HEK293 (cell line): ENCODE results near the gene HEBP1.

Experiments
- HOXA7 ChIP-seq: sonication (generic); formaldehyde crosslinking; IDR thresholded peaks from 2 replicates; pipeline ENCODE4 v1.8.1; 2022; ENCODE audit warnings: missing genetic modification reagents, borderline replicate concordance
- SCRT1 ChIP-seq: fragments of 450-650 bp; formaldehyde crosslinking; IDR thresholded peaks from 2 replicates; pipeline ENCODE4 v1.5.1; 2016; ENCODE audit warnings: missing biosample characterization, missing genetic modification characterization, borderline replicate concordance
- YY1 ChIP-seq: fragments of 450-650 bp; formaldehyde crosslinking; IDR thresholded peaks from 2 replicates; pipeline ENCODE4 v1.5.1; 2018; ENCODE audit warnings: missing biosample characterization, missing genetic modification characterization
- ZBTB1 ChIP-seq: fragments of 450-650 bp; formaldehyde crosslinking; IDR thresholded peaks from 2 replicates; pipeline ENCODE4 v1.5.1; 2016; ENCODE audit warnings: missing biosample characterization, missing genetic modification characterization
- ZNF23 ChIP-seq: fragments of 450-650 bp; formaldehyde crosslinking; IDR thresholded peaks from 2 replicates; pipeline ENCODE4 v1.5.1; 2016; ENCODE audit warnings: missing biosample characterization, missing genetic modification characterization, borderline replicate concordance
- ZNF426 ChIP-seq: fragments of 450-650 bp; formaldehyde crosslinking; IDR thresholded peaks from 2 replicates; pipeline ENCODE4 v1.5.1; 2017; ENCODE audit warnings: missing biosample characterization, missing genetic modification characterization, mild to moderate bottlenecking, inconsistent platforms, moderate library complexity
- ZNF777 ChIP-seq: fragments of 450-650 bp; formaldehyde crosslinking; IDR thresholded peaks from 2 replicates; pipeline ENCODE4 v1.5.1; 2017; ENCODE audit warnings: missing biosample characterization, missing genetic modification characterization, borderline replicate concordance
- TF ChIP-seq, protein P1 (sequence below): fragments of 450-650 bp; formaldehyde crosslinking; IDR thresholded peaks from 2 replicates; pipeline ENCODE4 v1.5.1; 2016; ENCODE audit warnings: missing biosample characterization, missing genetic modification characterization
- TF ChIP-seq, protein P2 (sequence below): fragments of 450-650 bp; formaldehyde crosslinking; IDR thresholded peaks from 2 replicates; pipeline ENCODE4 v1.5.1; 2016; ENCODE audit warnings: missing biosample characterization, missing genetic modification characterization, borderline replicate concordance
- TF ChIP-seq, protein P3 (sequence below): fragments of 450-650 bp; formaldehyde crosslinking; IDR thresholded peaks from 2 replicates; pipeline ENCODE4 v1.5.1; 2016; ENCODE audit warnings: missing biosample characterization, missing genetic modification characterization
- TF ChIP-seq, protein P4 (sequence below): fragments of 450-650 bp; formaldehyde crosslinking; IDR thresholded peaks from 2 replicates; pipeline ENCODE4 v1.5.1; 2017; ENCODE audit warnings: missing biosample characterization, mild to moderate bottlenecking, missing genetic modification characterization, moderate library complexity

DNA sequence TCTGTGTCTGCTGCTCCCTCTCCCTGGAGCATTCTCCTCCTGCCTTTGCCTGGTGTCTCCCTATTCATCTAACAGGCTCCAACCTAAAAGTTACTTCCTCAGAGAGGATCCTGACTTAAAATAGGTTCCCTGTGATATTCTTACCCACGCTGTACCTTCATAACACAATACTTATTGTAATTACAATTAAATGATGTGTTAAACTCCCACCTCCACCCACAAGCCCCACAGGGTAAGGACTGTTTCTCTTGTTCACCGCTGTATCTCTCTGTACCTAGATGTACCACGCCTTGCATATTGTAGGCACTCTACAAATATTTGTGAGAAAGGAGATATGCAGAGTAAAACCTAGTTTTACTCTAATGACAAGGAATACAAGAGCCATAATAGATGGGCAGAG lies 5.0 kb downstream of the HEBP1 start:
- TF ChIP-seq, protein P1, sequence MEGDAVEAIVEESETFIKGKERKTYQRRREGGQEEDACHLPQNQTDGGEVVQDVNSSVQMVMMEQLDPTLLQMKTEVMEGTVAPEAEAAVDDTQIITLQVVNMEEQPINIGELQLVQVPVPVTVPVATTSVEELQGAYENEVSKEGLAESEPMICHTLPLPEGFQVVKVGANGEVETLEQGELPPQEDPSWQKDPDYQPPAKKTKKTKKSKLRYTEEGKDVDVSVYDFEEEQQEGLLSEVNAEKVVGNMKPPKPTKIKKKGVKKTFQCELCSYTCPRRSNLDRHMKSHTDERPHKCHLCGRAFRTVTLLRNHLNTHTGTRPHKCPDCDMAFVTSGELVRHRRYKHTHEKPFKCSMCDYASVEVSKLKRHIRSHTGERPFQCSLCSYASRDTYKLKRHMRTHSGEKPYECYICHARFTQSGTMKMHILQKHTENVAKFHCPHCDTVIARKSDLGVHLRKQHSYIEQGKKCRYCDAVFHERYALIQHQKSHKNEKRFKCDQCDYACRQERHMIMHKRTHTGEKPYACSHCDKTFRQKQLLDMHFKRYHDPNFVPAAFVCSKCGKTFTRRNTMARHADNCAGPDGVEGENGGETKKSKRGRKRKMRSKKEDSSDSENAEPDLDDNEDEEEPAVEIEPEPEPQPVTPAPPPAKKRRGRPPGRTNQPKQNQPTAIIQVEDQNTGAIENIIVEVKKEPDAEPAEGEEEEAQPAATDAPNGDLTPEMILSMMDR (tag by site-specific recombination) = no peak
- TF ChIP-seq ZNF426 (no peak), HOXA7 (CRISPR knock-in tag) (no peak), YY1 (tag by site-specific recombination) (no peak), SCRT1 (tag by site-specific recombination) (no peak), ZNF23 (tag by site-specific recombination) (no peak), ZBTB1 (no peak), ZNF777 (tag by site-specific recombination) (no peak)
- TF ChIP-seq, protein P2, sequence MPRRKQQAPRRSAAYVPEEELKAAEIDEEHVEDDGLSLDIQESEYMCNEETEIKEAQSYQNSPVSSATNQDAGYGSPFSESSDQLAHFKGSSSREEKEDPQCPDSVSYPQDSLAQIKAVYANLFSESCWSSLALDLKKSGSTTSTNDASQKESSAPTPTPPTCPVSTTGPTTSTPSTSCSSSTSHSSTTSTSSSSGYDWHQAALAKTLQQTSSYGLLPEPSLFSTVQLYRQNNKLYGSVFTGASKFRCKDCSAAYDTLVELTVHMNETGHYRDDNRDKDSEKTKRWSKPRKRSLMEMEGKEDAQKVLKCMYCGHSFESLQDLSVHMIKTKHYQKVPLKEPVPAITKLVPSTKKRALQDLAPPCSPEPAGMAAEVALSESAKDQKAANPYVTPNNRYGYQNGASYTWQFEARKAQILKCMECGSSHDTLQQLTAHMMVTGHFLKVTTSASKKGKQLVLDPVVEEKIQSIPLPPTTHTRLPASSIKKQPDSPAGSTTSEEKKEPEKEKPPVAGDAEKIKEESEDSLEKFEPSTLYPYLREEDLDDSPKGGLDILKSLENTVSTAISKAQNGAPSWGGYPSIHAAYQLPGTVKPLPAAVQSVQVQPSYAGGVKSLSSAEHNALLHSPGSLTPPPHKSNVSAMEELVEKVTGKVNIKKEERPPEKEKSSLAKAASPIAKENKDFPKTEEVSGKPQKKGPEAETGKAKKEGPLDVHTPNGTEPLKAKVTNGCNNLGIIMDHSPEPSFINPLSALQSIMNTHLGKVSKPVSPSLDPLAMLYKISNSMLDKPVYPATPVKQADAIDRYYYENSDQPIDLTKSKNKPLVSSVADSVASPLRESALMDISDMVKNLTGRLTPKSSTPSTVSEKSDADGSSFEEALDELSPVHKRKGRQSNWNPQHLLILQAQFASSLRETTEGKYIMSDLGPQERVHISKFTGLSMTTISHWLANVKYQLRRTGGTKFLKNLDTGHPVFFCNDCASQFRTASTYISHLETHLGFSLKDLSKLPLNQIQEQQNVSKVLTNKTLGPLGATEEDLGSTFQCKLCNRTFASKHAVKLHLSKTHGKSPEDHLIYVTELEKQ (tag by site-specific recombination) = no peak
- TF ChIP-seq, protein P3, sequence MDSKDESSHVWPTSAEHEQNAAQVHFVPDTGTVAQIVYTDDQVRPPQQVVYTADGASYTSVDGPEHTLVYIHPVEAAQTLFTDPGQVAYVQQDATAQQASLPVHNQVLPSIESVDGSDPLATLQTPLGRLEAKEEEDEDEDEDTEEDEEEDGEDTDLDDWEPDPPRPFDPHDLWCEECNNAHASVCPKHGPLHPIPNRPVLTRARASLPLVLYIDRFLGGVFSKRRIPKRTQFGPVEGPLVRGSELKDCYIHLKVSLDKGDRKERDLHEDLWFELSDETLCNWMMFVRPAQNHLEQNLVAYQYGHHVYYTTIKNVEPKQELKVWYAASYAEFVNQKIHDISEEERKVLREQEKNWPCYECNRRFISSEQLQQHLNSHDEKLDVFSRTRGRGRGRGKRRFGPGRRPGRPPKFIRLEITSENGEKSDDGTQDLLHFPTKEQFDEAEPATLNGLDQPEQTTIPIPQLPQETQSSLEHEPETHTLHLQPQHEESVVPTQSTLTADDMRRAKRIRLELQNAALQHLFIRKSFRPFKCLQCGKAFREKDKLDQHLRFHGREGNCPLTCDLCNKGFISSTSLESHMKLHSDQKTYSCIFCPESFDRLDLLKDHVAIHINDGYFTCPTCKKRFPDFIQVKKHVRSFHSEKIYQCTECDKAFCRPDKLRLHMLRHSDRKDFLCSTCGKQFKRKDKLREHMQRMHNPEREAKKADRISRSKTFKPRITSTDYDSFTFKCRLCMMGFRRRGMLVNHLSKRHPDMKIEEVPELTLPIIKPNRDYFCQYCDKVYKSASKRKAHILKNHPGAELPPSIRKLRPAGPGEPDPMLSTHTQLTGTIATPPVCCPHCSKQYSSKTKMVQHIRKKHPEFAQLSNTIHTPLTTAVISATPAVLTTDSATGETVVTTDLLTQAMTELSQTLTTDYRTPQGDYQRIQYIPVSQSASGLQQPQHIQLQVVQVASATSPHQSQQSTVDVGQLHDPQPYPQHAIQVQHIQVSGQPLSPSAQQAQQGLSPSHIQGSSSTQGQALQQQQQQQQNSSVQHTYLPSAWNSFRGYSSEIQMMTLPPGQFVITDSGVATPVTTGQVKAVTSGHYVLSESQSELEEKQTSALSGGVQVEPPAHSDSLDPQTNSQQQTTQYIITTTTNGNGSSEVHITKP (tag by site-specific recombination) = no peak
- TF ChIP-seq, protein P4, sequence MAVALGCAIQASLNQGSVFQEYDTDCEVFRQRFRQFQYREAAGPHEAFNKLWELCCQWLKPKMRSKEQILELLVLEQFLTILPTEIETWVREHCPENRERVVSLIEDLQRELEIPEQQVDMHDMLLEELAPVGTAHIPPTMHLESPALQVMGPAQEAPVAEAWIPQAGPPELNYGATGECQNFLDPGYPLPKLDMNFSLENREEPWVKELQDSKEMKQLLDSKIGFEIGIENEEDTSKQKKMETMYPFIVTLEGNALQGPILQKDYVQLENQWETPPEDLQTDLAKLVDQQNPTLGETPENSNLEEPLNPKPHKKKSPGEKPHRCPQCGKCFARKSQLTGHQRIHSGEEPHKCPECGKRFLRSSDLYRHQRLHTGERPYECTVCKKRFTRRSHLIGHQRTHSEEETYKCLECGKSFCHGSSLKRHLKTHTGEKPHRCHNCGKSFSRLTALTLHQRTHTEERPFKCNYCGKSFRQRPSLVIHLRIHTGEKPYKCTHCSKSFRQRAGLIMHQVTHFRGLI (tag by site-specific recombination) = no peak
